GM18499 (cell line): ENCODE results near the gene ACP1.
"Not testable (repeated sequence)": the region's sequence is repeated elsewhere in the genome, so short reads cannot be mapped to it uniquely, and the experiment has no call there.

Experiments
- ATAC-seq: cut with Tn5 transposase; IDR thresholded peaks from one replicate; pipeline ENCODE4 v1.9.1; 2021; ENCODE audit warnings: moderate number of reproducible peaks; ENCODE audit not compliant: insufficient read depth, unreplicated experiment

Gene ACP1

GRCh38 chr2:305366-305765 lies 40.6 kb downstream of the ACP1 start:
- ATAC-seq = no peak

- no peak for ATAC-seq
Observed at GRCh38 chr2:309148-309953, 44.6 kb downstream of the ACP1 start.

GRCh38 chr2:309954-310510 lies 45.3 kb downstream of the ACP1 start:
- no peak for ATAC-seq

- ATAC-seq = no peak
Observed at GRCh38 chr2:310994-311393, 46.2 kb downstream of the ACP1 start.

- ATAC-seq = no peak
Observed at GRCh38 chr2:313991-314390, 49.2 kb downstream of the ACP1 start.

- no peak for ATAC-seq
Observed at GRCh38 chr2:314561-315336, 50.0 kb downstream of the ACP1 start.

GRCh38 chr2:315925-316324 lies 51.2 kb downstream of the ACP1 start:
- not testable (repeated sequence) for ATAC-seq

GRCh38 chr2:316381-316780 lies 51.6 kb downstream of the ACP1 start:
- ATAC-seq = no peak

GRCh38 chr2:317501-318424 lies 53.0 kb downstream of the ACP1 start:
- peak; percentile 54 for ATAC-seq

- ATAC-seq = no peak
Observed at GRCh38 chr2:319059-319600, 54.4 kb downstream of the ACP1 start.

GRCh38 chr2:320561-320960 lies 55.8 kb downstream of the ACP1 start:
- no peak for ATAC-seq

- ATAC-seq = no peak
Observed at GRCh38 chr2:322326-322725, 57.6 kb downstream of the ACP1 start.

GRCh38 chr2:323035-323434 lies 58.3 kb downstream of the ACP1 start:
- ATAC-seq = no peak
